Type B pancreatic cell (in vitro differentiated cells): ENCODE measurements around the gene BRAF. TPM values are rescaled to one million over a fixed set of nuclear protein-coding genes. Genes with fewer than 3 reads are reported as not detected.
"Not testable (repeated sequence)": the region's sequence is repeated elsewhere in the genome, so short reads cannot be mapped to it uniquely, and the experiment has no call there.

Source experiments
- DNase-seq: peaks from one replicate; pipeline ENCODE4 v3.0.0; 2021; ENCODE audit warnings: mixed read lengths; ENCODE audit not compliant: unreplicated experiment; ENCODE audit errors: extremely low spot score
- H3K27ac Mint-ChIP-seq: 2 replicates; pipeline ENCODE4 v1.8.0; 2021; ENCODE audit warnings: mild to moderate bottlenecking, mixed read lengths
- H3K27me3 Mint-ChIP-seq: 2 replicates; pipeline ENCODE4 v1.8.0; 2021; ENCODE audit warnings: mixed read lengths
- H3K36me3 Mint-ChIP-seq: 2 replicates; pipeline ENCODE4 v1.8.0; 2021; ENCODE audit warnings: mixed read lengths
- H3K4me1 Mint-ChIP-seq: one replicate; pipeline ENCODE4 v1.8.0; 2021; ENCODE audit warnings: mixed read lengths; ENCODE audit not compliant: unreplicated experiment
- H3K4me3 Mint-ChIP-seq: 2 replicates; pipeline ENCODE4 v1.8.0; 2021; ENCODE audit warnings: mild to moderate bottlenecking, mixed read lengths
- H3K9me3 Mint-ChIP-seq: 2 replicates; pipeline ENCODE4 v1.8.0; 2021; ENCODE audit warnings: mixed read lengths
- CTCF ChIP-seq: fragments of 200-600 bp; sonication (generic); conservative IDR thresholded peaks from 2 replicates; pipeline ENCODE4 v1.5.0; 2021; ENCODE audit warnings: antibody characterized with exemption, mild to moderate bottlenecking
- total RNA-seq: library from RNA; stranded (reverse); gene quantifications from 2 replicates; pipeline ENCODE4 v1.2.1, GENCODE V29; 2021; ENCODE audit warnings: low replicate concordance

The BRAF gene
- total RNA-seq, 1 donor from 2014 or later = 34.4 TPM

DNA sequence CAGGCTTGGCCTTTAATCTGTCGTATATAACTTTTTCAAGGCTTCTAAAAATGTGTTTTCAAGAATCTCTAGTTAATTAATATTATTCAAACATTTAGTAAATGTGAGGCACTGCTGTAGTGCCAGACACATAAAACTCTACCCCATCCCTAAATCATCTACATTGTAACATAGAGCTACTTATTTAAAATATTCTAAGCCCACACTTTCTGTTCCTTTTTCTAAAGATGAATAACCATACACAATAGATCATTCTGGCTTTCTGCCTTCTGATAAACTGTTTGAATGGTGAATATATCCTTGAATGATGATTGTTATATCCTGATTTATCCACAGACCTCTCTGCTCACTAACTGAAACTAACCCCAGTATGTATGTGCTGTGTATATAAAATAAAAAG lies 41.4 kb downstream of the BRAF start:
- H3K9me3 Mint-ChIP-seq = peaks cover 12% of the 10 kb centered on the region
- no peak for DNase-seq
- no peak for TF ChIP-seq CTCF
- no peak overlapping the region for H3K4me3 Mint-ChIP-seq
- H3K36me3 Mint-ChIP-seq = peaks cover 15% of the 10 kb centered on the region
- H3K27ac Mint-ChIP-seq = no peak overlapping the region
- peaks cover 15% of the 10 kb centered on the region for H3K4me1 Mint-ChIP-seq
- H3K27me3 Mint-ChIP-seq = no peaks in the 10 kb centered on the region

DNA sequence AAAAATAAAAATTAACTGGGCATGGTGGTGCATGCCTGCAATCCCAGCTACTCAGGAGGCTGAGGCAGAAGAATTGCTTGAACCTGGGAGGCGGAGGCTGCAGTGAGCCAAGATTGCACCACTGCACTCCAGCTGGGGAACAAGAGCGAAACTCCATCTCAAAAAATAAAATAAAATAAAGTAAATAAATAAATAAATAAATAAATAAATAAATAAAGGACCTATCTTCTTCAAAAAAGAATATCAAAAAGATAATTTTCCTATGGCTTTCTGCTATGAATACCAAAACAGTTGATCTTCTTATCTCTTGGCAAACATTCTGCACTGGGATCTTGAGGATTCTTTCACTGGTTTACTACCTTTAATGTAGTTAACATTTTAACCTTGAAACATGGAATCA lies 41.9 kb downstream of the BRAF start:
- H3K27me3 Mint-ChIP-seq, DNase-seq, H3K27ac Mint-ChIP-seq, H3K4me3 Mint-ChIP-seq: not testable (repeated sequence)
- H3K9me3 Mint-ChIP-seq = peaks cover 15% of the 10 kb centered on the region
- H3K36me3 Mint-ChIP-seq = peaks cover 17% of the 10 kb centered on the region
- H3K4me1 Mint-ChIP-seq = peaks cover 15% of the 10 kb centered on the region

DNA sequence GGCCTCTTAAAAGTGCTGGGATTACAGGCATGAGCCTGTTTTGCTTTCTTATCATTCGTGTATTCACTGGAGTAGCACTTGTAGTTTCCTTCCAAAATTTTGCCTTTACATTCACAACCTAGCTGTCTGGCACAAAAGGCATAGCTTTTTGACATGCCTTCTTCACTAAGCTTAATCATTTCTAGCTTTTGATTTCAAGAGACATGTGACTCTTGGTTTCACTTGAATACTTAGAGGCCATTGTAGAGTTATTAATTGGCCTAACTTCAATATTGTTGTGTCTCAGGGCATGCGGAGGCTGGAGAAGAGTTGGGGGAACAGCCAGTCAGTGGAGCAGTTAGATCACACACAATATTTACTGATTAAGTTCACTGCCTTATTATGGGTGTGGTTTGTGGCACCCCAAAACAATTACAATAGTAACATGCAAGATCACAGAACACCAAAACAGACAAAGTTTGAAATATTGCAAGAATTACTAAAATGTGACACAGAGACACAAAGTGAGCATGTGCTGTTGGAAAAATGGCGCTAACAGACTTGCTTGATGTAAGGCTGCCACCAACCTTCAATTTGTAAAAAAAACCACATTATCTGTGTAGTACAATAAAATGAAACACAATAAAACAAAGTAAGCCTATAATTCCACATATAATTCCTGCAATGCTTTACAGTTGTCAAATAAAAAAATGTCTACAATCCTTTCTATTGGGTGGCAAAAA lies 43.1 kb downstream of the BRAF start:
- Mint-ChIP-seq H3K27me3 (no peaks in the 10 kb centered on the region), H3K27ac (no peak overlapping the region), H3K36me3 (peaks cover 17% of the 10 kb centered on the region), H3K9me3 (peaks cover 15% of the 10 kb centered on the region), H3K4me3 (no peak overlapping the region), H3K4me1 (peaks cover 15% of the 10 kb centered on the region)
- TF ChIP-seq CTCF = no peak
- no peak for DNase-seq

DNA sequence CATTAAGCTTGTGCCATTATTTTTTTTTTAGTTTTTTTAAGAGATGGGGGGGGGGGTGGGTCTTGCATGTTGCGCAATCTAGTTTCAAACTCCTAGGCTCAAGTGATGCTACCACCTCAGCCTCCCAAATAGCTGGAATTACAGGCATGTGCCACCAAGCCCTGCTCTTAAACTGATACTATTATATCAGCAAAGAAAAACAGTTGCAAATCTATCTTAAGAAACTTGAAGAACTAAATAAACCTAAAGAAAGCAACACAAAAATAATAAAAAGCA lies 47.5 kb downstream of the BRAF start:
- Mint-ChIP-seq H3K36me3 (peaks cover 30% of the 10 kb centered on the region), H3K27me3 (no peaks in the 10 kb centered on the region), H3K4me3 (no peak overlapping the region), H3K27ac (no peak overlapping the region), H3K4me1 (peaks cover 15% of the 10 kb centered on the region), H3K9me3 (peaks cover 20% of the 10 kb centered on the region)
- TF ChIP-seq CTCF = no peak
- DNase-seq = no peak

GRCh38 chr7:140876519-140877248 lies 48.0 kb downstream of the BRAF start:
- H3K27ac Mint-ChIP-seq = no peak overlapping the region
- no peak for TF ChIP-seq CTCF

DNA sequence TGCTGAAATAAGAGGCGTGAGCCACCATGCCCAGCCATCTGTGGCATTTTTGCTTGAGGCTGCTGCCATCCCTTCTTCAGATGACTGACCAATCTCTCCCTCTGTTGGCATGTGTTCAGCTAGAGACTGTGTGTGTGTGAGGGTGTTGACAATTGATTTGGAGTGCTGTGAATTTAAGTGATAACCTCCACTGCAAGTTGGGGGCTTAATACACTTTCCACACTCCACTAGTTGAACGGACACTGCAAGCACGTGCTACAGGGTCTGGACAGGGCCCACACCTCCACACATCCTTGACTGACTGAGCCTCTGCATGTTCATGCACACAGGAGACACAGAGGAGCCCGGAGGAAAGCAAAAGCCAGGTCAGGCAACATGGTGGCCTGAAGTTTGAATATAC lies 51.3 kb downstream of the BRAF start:
- no peak overlapping the region for H3K27ac Mint-ChIP-seq

More at GRCh38 chr7:140876519-140877248, 48.0 kb downstream of the BRAF start:
- no peaks in the 10 kb centered on the region for H3K27me3 Mint-ChIP-seq
- H3K9me3 Mint-ChIP-seq = peaks cover 19% of the 10 kb centered on the region
- H3K4me1 Mint-ChIP-seq = peaks cover 14% of the 10 kb centered on the region
- peaks cover 29% of the 10 kb centered on the region for H3K36me3 Mint-ChIP-seq
- DNase-seq = no peak
- no peak overlapping the region for H3K4me3 Mint-ChIP-seq

More for the DNA sequence above, 51.3 kb downstream of the BRAF start:
- H3K4me1 Mint-ChIP-seq = no peaks in the 10 kb centered on the region
- DNase-seq = no peak
- H3K9me3 Mint-ChIP-seq = peaks cover 13% of the 10 kb centered on the region
- no peak for TF ChIP-seq CTCF
- no peaks in the 10 kb centered on the region for H3K27me3 Mint-ChIP-seq
- H3K4me3 Mint-ChIP-seq = no peak overlapping the region
- H3K36me3 Mint-ChIP-seq = peaks cover 24% of the 10 kb centered on the region
